ENCODE results near the gene HS6ST1.
"Not testable (repeated sequence)": the region's sequence is repeated elsewhere in the genome, so short reads cannot be mapped to it uniquely, and the experiment has no call there.

The HS6ST1 gene

DNA sequence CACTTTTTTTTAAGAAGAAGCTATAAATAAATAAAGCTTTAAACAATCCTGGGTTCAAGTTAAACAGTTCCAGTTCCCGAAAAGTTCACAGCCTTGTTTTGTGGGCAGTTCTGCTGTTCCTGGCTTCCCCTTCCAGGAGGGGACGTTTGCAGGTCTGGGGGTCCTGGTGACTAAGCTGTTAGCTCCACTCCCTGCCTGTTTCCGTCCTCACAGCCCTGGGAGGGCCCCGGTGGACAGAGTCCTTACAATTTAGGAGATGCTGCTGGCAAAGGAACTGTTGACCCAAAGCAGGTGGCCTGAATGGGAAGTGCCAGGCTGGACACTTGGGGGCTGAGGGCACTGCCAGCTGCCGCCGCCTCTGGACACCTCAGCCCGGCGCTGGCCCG, 53.1 kb downstream of the HS6ST1 start:
- DNase-seq: not testable (repeated sequence)

DNA sequence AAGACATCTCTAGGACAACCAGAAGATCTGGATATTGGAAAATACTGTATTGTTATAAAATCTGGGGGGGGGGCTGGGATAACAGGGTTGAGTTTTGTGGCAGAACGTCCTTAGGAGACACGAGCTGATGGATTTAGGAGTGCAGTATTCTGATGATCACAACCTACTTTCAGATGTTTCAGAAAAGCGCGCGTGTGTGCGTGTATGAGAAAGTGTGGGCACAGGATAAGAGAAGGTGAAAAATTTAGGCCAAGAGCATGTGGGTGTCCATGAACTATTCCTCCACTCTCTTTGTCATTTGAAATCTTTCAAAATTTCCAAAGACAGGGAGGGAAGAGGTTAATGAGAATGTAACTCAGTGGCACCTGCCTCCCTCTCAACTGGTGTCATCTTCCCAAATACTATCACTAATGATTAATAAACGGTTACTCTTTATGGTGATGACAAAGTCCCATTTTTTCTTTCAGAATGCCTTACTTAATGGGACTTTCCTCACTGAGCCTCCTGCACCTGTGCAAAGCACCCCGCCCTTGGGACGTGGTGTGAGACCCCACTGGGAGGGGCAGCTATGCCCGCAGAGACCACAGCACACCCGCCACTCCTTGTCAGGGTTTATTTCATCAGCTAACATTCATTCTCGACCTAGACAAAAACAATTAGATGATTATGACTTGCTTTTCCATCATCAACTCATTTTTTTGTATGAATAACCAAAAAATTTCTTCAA, 53.6 kb downstream of the HS6ST1 start:
- DNase-seq: no peak

DNA sequence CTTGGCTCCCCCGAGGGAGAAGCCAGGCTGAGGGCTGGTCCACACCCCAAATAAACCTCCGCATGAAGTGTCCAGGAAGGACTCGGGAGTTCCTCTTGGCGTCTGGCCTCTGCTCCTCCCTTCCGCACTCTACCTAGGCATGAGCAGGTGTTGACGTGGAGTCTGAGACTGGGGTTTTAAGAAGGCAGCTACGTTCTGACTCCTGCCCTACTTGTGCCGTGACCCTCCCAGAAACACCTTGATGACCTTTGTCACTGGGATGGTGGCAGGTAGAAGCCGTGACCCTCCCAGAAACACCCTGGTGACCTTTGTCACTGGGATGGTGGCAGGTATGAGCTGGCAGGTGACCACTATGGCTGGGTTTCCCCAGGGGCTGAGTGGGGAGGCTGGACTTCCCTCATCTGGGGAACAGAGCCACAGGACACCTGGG, 54.8 kb downstream of the HS6ST1 start:
- DNase-seq: no peak

- no peak for DNase-seq
Measured at GRCh38 chr2:128262315-128263253, 56.1 kb downstream of the HS6ST1 start.

DNA sequence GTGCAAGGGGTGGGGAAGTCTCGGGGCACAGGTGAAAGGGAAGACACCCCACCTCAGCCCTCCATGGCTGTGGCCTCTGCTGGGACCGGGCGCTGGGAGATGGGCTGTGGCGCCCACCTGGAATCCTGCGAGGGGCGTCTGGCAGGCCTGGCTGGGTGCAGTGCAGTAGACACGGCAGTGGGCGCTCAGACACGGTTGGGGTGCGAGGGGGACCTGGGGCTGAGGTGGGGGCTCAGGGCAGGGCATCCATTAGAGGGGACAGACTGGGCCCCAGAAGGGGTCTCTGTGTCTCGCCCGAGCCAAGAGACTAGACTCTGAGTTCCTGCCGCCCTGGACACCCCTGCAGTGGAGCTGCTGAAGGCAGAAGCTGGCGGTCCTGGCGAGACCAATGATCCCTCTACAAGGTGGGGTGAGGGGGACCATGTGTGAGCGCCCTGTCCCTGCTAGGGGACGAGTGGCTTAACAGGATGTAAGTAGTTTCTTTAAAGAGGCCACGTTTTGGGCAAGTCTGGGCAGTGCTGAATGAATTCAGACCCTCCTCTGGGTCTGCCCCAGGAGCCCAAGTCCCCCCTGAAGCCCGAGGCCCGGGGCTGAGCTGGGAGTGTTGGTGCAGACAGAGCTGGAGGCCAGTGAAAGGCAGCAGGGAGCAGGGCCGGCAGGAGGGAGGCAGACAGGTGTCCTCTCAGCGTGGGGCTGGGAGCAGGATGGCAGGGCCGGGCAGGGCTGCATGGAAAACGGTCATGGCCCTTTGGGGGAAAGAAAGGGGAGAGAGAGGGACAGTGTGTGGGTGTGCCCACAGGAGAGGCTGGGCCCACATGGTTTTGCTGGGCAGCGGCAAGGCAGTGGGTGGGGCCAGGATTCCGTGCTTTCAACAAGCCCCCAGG, 57.2 kb downstream of the HS6ST1 start:
- DNase-seq: no peak

DNA sequence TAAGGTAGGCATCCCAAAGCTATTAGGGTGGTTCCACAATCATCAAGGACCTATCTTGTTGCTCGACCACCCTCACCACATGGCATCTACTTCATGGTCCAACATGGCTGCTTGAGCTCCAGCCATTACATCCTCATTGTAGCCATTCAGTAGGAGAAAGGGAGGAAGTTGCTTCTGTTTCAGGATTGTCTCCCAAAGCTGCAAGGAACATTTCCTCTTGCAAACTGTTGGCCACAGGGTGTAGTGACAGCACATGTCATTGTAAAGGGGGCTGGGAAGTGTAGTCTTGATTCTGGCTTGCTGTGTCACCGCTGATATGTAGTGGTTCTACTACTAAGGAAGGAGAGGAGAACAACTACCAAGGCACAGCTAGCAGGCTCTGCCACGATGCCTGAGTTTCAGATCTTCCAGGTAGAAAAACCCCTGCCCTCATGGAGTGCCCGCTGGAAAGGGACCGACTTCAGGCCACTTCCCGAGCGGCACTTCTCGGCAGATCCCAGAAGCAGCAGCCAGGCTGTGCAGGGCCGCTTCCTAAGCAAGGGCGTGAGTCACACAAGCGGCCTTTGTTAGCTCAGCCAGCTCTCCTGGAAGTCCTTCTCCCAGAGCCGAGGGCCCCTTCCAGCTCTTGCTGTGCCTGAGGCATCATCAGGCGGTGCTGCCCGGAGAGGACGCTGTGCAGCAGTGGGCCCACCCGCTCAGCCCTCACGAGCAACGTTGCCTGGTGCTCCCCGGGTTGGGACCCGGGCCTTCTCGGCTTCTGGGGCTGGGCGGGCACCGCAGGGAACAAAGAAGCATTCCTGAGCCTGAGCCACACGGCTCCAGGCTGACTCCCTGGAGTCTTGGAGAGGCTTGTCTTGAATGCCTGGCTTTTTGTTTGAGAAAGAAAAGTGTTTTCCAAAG, 58.2 kb downstream of the HS6ST1 start:
- no peak for DNase-seq

DNA sequence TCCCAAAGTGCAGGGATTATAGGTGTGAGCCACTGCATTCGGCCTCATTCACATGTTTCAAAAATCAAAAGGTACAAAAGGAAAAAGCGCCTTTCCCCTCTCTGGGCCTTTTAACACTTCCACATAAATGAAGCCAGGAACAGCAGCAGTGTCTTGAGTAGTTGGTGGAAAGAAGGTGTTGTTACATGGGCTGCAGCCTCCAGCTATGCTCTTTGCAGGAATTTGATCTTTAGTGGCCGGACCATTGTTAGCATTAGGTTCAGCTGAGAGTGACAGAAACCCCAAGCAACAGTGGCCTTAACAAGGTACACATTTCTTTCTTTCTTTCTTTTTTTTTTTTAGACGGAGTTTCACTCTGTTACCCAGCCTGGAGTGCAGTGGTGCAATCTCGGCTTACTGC, 59.1 kb downstream of the HS6ST1 start:
- no peak for DNase-seq

DNA sequence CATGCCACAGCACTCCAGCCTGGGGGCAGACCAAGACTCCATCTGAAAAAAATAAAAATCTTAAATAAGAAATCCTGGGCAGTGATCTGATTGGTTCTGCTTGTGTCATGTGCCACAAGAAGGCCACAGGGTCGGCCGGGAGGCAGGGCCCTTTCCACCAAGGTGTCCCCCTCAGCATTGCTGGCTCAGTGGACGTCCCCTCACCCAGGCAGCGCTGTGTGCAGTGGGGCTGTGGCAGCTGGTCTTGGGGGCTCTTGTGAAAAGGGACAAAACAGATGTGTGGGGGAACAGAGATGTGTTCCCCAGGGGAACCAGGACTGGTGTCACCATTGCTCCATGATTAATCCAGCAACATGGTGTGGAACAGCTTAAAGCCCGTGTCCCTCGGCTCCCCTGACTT, 60.5 kb downstream of the HS6ST1 start:
- no peak for DNase-seq

DNA sequence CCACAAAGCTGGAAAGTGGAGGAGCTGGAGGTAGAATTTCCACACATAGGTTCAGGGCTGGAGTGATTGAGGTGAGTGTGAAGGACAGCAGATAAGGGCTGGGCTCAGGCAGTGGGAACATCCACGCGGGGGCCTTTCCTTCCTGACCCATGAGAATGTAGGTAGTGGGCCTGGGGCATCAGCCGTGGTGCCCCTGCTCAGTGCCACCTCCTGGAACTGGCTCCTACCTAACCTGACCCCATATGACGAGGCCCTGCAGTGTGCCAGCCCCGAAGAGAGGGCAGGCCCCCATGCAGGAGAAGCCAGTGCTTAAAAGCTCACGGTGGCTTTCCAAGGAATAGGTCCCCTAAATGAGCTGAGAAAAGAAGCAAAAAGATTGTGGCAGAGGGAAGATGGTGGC, 66.2 kb downstream of the HS6ST1 start:
- DNase-seq: no peak

DNA sequence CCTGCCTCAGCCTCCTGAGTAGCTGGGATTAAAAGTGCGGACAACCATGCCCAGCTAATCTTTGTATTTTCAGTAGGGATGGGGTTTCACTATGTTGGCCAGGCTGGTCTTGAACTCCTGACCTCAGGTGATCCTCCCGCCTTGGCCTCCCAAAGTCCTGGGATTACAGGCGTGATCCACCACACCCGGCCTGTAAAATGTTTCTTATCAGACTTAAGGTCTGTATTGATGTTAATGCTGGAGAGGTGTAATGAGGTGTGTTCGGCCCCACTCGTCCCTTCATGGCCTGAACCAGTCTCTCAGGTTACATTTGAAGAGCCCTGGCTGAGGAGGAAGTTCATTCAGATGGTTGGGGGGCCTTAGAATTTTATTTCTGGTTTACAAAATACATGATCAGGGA, 66.6 kb downstream of the HS6ST1 start:
- not testable (repeated sequence) for DNase-seq

DNA sequence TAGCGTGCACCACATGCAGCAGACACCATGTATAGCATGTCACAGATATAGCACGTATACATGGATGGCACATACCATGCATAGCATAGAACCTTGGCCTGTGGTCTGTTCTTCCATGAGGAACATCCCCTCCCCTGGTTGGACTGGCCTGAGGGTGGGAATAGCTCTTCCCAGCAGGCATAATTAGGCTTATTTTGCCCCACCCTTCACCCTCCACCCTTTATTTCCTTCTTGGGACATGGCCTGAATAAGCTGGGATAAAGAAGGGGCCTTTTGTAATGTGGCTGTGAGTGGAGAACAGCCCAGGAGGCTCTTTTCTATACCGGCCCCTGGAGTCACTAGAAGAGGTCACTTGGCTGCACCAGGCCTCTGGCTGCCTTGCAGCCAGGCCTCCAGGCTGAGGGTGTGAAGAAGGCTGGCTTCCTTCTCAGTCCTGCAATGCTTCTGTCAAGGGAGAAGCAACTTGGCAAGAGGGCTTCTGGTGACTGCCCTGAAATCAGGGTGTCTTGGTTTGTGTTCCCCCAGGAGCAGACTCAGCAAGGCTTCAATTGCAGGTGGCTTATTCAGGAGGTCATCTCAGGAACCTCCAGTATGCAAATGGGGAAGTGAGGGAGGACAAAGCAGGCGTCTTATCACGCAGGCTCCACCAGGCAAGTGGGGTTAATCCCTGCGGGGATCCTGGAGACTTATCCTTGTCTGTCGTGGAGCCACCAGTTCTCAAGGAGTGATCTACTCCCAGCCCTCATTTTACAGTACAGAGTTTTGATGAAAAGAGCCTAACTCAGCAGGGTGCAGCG, 68.2 kb downstream of the HS6ST1 start:
- no peak for DNase-seq

DNA sequence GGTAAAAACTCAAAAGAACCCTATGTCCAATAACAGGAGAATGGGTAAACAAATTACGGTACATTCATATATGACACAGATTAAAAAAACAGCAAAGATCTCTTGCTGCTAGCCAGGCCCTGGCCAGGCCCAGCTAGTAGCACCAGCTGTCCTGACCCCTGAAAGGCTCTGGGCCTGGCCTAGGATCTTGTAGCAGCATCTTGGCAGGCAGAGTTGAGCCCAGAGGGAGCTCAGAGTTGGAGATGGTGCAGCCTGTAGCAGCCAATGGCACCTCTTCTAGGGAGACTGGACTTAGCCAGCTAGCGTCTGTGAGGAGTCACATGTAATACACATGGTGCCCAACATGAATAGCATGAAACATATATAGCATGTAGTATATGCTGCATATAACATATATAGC, 69.1 kb downstream of the HS6ST1 start:
- no peak for DNase-seq

- DNase-seq: no peak
Measured at GRCh38 chr2:128245813-128246212, 72.9 kb downstream of the HS6ST1 start.

- DNase-seq: no peak
Measured at GRCh38 chr2:128241896-128242295, 76.8 kb downstream of the HS6ST1 start.

DNA sequence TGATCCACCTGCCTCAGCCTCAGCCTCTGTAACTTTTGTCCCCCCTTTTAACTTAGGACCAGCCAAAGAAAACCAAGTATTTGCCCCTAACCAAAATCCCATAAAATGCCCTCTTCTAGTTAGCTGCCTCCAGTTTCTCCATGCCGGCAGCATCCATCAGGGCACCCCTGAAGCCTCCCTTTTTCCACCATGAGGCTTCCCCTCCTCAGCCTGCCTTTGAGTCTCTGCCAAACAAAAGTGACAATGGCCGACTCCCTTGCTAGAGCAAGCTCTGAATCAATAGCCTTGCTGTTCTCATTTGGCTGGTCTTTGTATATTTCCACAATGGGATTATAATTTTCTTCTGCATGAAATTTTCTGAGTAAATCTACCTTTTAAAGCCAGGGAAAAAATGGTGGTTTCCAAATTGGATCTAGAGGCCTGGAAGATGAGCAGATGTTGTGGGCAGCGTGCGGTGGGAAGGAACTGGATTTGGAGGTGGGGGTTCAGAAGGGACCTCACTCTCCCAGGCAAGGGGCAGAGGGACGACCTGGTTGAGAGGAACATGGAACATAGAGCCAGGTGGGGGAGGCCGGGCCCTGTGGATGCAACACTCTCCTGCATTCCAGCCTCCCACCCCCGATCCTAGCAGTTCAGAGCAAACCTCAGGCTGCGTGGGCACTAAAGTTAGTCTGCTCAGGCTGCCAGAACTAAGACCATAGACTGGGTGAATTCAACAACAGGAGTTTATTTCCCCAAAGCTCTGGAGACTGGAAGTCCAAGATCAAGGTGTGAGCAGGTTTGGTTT, 80.6 kb downstream of the HS6ST1 start:
- no peak for DNase-seq

- no peak for DNase-seq
Measured at GRCh38 chr2:128237081-128237534, 81.6 kb downstream of the HS6ST1 start.

GRCh38 chr2:128236491-128237035, 82.1 kb downstream of the HS6ST1 start:
- DNase-seq: no peak

DNA sequence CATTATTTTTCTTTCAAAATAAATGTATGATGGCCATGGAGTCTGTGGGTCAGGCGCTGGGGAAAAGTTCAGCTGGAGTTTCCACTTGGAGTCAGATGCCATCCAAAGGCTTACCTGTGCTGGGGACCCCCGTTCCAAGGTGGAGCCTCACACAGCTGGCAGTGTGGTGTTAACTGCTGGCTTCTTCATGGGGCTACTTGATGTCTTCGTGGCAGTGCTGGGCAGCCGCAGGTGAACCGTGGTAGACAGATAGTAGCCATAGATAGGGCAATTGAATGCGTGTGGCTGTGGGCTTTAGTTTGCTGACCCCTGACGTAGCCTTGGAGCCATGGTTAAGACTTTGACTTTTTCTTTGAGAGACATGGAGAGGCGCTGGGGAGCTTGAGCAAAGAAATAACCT, 83.1 kb downstream of the HS6ST1 start:
- no peak for DNase-seq

DNA sequence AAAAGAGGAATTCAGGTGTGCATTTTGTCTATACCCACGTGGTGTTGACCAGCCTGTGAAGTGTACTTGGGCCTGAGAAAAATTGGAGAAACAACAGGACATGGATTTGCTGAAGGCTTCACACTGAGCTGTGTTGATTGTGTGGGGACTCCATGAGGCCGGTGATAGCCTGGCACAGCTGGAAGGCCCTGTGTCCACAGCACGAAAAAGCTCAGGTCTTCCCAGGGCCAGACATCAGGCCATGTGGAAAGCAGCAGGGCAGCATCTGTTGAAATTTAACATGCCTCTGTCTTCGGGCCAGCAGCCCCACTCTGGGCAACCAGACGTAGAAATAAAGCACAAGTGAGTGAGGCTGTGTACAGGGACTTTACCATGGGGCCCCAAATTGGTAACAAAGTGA, 84.1 kb downstream of the HS6ST1 start:
- DNase-seq: no peak

Data from SHP77 treated with DMSO at 0.1 percent for 48 hours (cell line).